GM13977 (cell line): ENCODE results near the gene RARRES2.
"Not testable (repeated sequence)": the region's sequence is repeated elsewhere in the genome, so short reads cannot be mapped to it uniquely, and the experiment has no call there.

Experiments used
- DNase-seq: peaks from one replicate; pipeline ENCODE4 v3.0.0; 2012; ENCODE audit warnings: low spot score
- CTCF ChIP-seq: IDR thresholded peaks from 2 replicates; pipeline ENCODE4 v1.5.1; 2012; ENCODE audit warnings: mild to moderate bottlenecking, control low read depth; ENCODE audit not compliant: insufficient read depth; ENCODE audit errors: extremely low read depth, missing control alignments
- in situ Hi-C: fragments of 300-500 bp; cut with MboI; formaldehyde crosslinking; loops from one replicate; pipeline ENCODE4 v1.12.0; 2022; ENCODE audit warnings: low sequenced_read_pairs, low pct_unique_long_range_greater_than_20kb, mixed read lengths, inconsistent platforms; ENCODE audit not compliant: unreplicated experiment

The RARRES2 gene

DNA sequence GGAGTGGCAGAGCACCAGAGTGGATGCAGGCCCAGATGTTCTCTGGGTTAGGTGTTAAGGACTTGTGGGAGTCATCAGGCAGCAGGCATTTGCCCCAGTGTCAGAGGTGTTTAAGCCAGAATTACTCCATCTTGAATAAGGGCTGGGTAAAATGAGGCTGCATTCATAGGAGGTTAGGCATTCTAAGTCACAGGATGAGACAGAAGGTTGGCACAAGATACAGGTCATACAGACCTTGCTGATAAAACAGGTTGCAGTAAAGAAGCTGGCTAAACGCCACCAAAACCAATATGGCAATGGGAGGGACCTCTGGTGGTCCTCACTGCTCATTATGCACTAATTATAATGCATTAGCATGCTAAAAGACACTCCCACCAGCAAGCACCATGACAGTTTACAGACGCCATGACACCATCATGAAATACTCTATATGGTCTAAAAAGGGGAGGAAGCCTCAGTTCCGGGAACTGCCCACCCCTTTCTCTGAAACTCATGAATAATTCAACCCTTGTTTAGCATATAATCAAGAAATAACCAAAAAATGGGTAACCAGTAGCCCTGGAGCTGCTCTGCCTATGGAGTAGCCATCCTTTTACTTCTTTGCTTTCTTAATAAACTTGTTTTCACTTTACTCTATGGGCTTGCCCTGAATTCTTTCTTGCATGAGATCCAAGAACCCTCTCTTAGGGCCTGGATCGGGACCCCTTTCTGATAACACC, 19.2 kb downstream of the RARRES2 start:
- in situ Hi-C loops: no loop called here
- no peak for DNase-seq
- no peak for TF ChIP-seq CTCF

- DNase-seq: no peak
- in situ Hi-C loops: no loop called here
- TF ChIP-seq CTCF: no peak
Observed at GRCh38 chr7:150321788-150322113, 19.7 kb downstream of the RARRES2 start.

DNA sequence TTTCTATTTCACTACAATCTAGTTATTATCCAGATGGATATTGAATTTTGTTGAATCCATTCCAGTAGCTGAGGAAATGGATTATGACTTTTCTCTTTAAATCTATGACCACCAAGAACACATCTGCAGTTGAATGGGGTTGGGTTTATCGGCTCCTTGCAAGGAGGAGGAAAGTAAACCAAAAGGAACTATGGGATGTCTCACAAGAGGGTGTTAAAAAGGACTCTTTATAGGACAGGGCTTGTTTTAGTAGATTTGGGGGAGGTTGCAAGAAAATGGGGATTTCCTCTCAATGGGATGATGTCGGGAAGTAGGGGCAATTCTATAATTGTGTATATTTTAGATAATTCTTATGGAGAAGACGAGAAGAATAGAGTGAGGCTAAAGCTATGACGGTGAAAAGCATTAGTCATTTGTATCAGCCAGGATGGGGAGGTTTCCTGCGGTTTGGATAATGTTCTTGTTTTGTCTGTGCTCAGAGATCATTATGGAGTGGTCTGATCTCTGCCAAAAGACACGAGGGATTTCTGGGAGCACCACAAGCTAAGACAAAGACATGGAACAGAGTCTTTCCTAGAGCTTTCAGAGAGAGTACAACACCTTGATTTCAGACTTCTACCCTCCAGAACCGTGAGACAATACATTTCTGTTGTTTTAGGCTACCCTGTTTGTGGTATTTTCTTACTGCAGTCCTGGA, 23.5 kb downstream of the RARRES2 start:
- in situ Hi-C loops: no loop called here
- TF ChIP-seq CTCF: no peak
- DNase-seq: no peak

GRCh38 chr7:150316987-150317386, 24.4 kb downstream of the RARRES2 start:
- DNase-seq, in situ Hi-C loops: not testable (repeated sequence)

DNA sequence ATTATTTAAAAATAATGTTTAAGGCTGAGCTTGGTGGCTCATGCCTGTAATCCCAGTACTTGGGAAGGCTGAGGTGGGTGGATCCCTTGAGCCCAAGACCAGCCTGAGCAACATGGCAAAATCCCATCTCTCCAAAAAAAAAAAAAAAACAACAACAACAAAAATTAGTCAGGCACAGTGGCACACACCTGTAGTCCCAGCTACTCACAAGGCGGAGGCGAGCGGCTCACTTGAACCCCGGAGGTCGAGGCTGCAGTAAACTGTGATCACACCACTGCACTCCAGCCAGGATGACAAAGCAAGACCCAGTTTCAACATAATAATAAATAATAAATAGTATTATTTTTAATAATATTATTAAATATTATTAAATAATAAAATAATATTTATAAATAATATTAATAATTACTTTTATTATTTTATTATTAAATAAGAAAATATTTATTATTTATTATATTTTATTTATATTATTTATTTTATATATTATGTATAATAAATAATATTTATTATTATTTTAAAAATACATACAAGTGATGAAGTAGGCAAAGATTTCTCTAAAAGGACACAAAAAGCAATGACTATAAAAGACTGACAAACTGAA, 26.7 kb downstream of the RARRES2 start:
- DNase-seq: no peak
- in situ Hi-C loops: no loop called here
- TF ChIP-seq CTCF: no peak

- in situ Hi-C loops: no loop called here
- no peak for TF ChIP-seq CTCF
- no peak for DNase-seq
Observed at GRCh38 chr7:150313870-150314269, 27.6 kb downstream of the RARRES2 start.

DNA sequence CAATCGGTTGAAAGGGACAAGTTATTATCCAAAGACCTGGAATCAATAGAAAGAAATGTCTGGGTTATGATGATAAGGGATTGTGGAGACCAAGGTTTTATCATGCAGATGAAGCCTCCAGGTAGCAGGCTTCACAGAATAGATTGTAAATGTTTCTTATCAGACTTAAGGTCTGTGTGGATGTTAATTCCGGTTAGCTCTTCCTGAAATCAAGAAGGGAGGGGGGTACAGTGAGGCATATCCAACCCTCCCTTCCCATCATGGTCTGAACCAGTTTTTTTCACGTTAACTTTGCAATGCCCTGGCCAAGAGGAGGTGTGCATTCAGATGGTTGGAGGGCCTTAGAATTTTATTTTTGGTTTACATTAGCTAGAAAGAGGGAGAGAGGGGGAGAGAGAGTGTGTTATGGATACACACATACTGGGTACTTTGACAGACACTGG, 28.0 kb downstream of the RARRES2 start:
- no peak for TF ChIP-seq CTCF
- no peak for DNase-seq
- in situ Hi-C loops: no loop called here

- in situ Hi-C loops: not testable (repeated sequence)
Observed at GRCh38 chr7:150312649-150313366, 28.6 kb downstream of the RARRES2 start.

More at GRCh38 chr7:150312649-150313366, 28.6 kb downstream of the RARRES2 start:
- not testable (repeated sequence) for DNase-seq
